ENCODE measurements around the gene PTTG1IP. TPM values are rescaled to one million over a fixed set of nuclear protein-coding genes. Genes with fewer than 3 reads are reported as not detected.

PTTG1IP gene
- total and polyA plus RNA-seq, 4 experiments from 2014 or later = 84.8 to 110 (median 95.5) TPM

DNA sequence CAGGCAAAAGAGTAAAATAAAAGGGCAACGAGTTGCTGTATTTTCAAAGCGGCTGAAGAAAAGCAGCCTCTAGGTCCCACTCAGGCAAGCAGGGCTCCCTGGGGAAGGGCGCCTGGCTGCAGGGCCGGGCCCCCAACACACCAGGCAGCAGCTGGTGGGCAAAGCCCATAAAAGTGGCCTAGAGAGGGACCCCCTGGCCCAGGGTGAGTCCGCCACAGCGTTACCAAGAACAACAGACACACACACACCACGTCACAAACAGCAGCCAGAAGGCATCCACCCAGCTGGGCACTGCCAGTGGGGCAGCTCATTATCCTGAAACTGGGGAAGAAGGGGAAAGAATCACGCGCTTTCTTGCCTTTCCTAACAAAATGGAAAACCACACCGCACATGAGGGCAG is 60.3 kb downstream of the PTTG1IP start:
- H3K4me3 ChIP-seq (ENCODE audit: low read length in 2 of 2) = no peak overlapping the region
- Mint-ChIP-seq H3K4me3 (no peak overlapping the region), H3K9me3 (no peaks in the 10 kb centered on the region), H3K27ac (peak overlapping the region in 1 of 7 donors; percentile 81), H3K27me3 (no peaks in the 10 kb centered on the region), H3K4me1 (peaks cover 7 to 45% (median 22%) of the 10 kb centered on the region in 4 donors), H3K36me3 (peaks cover 24 to 27% of the 10 kb centered on the region in 2 donors)
- peaks cover 11% of the 10 kb centered on the region for H3K36me3 ChIP-seq (ENCODE audit: insufficient read depth, low read length)
- no peaks in the 10 kb centered on the region for H3K27me3 ChIP-seq (ENCODE audit: insufficient read depth, low read length)
- CTCF ChIA-PET (ENCODE audit: partially characterized antibody) = interaction anchor here (4.6 kb wide), 1 partner anchor 13 kb away, joined by 25 read pairs; the partner anchor contains the start of gene UBE2G2
- H3K9me3 ChIP-seq (ENCODE audit: control insufficient read depth in 1 of 2, low read length in 2 of 2) = no peaks in the 10 kb centered on the region
- peaks cover 10% of the 10 kb centered on the region for H3K4me1 ChIP-seq (ENCODE audit: insufficient read depth, low read length)
- no peak overlapping the region for H3K27ac ChIP-seq (ENCODE audit: low read depth, low read length)
- intact Hi-C loops (cut with micrococcal nuclease) = loop anchor here (10.0 kb wide), 2 partner anchors 478 to 832 kb away; partner anchors contain the start of genes CFAP410 and PCBP3
- DNase-seq = no peak
- POLR2A ChIA-PET (ENCODE audit: partially characterized antibody) = interaction anchor here (1.2 to 1.6 kb wide), 2 partner anchors 12 to 60 kb away, joined by 4 to 7 read pairs; partner anchors contain the start of genes PTTG1IP and UBE2G2

DNA sequence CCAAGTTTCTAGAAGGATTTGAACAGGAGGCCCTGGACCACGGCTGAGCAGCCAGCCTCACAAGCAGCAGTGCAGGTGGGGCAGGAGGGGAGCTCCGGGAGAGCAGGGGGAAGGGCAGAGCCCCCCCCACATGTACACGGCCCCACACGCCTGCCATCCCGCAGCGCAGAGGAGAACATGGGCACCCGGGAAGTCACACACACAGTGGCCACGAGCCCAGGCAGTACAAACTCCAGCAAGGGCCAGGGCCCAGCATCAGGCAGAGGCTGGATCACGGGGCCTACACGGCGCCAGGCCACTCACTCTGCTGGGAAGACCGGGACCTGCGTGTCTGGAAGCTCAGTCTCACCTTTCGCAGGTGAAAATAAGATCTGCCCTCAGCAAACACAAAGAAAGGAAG is 60.9 kb downstream of the PTTG1IP start:
- Mint-ChIP-seq H3K27me3 (no peaks in the 10 kb centered on the region), H3K27ac (peak overlapping the region in 2 of 7 donors; percentile 37 to 81), H3K4me1 (peaks cover 7 to 45% (median 22%) of the 10 kb centered on the region in 4 donors), H3K9me3 (no peaks in the 10 kb centered on the region), H3K4me3 (no peak overlapping the region), H3K36me3 (peaks cover 24 to 28% of the 10 kb centered on the region in 2 donors)
- Histone ChIP-seq H3K4me1 (ENCODE audit: insufficient read depth, low read length) (peaks cover 10% of the 10 kb centered on the region), H3K9me3 (ENCODE audit: control insufficient read depth in 1 of 2, low read length in 2 of 2) (no peaks in the 10 kb centered on the region), H3K27me3 (ENCODE audit: insufficient read depth, low read length) (no peaks in the 10 kb centered on the region), H3K27ac (ENCODE audit: low read depth, low read length) (no peak overlapping the region), H3K36me3 (ENCODE audit: insufficient read depth, low read length) (peaks cover 11% of the 10 kb centered on the region), H3K4me3 (ENCODE audit: low read length in 2 of 2) (no peak overlapping the region)
- intact Hi-C loops (cut with micrococcal nuclease) = loop anchor here (10.0 kb wide), 2 partner anchors 478 to 832 kb away; partner anchors contain the start of genes CFAP410 and PCBP3
- DNase-seq = no peak
- CTCF ChIA-PET (ENCODE audit: partially characterized antibody) = interaction anchor here (4.6 kb wide), 1 partner anchor 12 kb away, joined by 25 read pairs; the partner anchor contains the start of gene UBE2G2
- POLR2A ChIA-PET (ENCODE audit: partially characterized antibody) = interaction anchor here (0.6 to 1.6 kb wide), 4 partner anchors 11 to 100 kb away, joined by 3 to 7 read pairs (median 4); partner anchors contain the start of genes PTTG1IP and UBE2G2

DNA sequence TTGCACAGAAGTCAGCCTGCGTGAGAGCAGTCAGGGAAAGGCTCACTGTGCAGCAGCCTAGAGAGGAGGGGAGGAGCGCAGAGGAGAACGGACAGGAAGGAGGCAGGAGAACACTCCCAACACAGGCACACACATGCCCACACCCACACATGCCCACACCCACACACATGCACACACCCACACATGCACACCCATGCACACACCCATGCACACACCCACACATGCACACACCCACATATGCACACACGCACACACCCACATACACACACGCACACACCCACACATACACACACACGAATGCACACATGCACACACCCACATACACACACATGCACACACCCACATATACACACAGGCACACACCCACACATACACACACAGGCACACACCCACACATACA is 62.7 kb downstream of the PTTG1IP start:
- intact Hi-C loops (cut with micrococcal nuclease) = loop anchor here (10.0 kb wide), 2 partner anchors 476 to 834 kb away; partner anchors contain the start of genes CFAP410 and PCBP3
- Mint-ChIP-seq H3K4me3 (no peak overlapping the region), H3K9me3 (no peaks in the 10 kb centered on the region), H3K36me3 (peaks cover 39 to 41% of the 10 kb centered on the region in 2 donors), H3K4me1 (peaks cover 8 to 38% (median 13%) of the 10 kb centered on the region in 4 donors), H3K27me3 (no peaks in the 10 kb centered on the region), H3K27ac (peak overlapping the region in 3 of 7 donors; percentile 50 to 56 (median 54))
- H3K27ac ChIP-seq (ENCODE audit: low read depth, low read length) = no peak overlapping the region
- H3K36me3 ChIP-seq (ENCODE audit: insufficient read depth, low read length) = peaks cover 24% of the 10 kb centered on the region
- no peak for DNase-seq
- H3K27me3 ChIP-seq (ENCODE audit: insufficient read depth, low read length) = no peaks in the 10 kb centered on the region
- no peaks in the 10 kb centered on the region for H3K4me1 ChIP-seq (ENCODE audit: insufficient read depth, low read length)
- H3K4me3 ChIP-seq (ENCODE audit: low read length in 2 of 2) = no peak overlapping the region
- POLR2A ChIA-PET (ENCODE audit: partially characterized antibody) = no interaction called here
- CTCF ChIA-PET (ENCODE audit: partially characterized antibody) = no interaction called here
- no peaks in the 10 kb centered on the region for H3K9me3 ChIP-seq (ENCODE audit: control insufficient read depth in 1 of 2, low read length in 2 of 2)

DNA sequence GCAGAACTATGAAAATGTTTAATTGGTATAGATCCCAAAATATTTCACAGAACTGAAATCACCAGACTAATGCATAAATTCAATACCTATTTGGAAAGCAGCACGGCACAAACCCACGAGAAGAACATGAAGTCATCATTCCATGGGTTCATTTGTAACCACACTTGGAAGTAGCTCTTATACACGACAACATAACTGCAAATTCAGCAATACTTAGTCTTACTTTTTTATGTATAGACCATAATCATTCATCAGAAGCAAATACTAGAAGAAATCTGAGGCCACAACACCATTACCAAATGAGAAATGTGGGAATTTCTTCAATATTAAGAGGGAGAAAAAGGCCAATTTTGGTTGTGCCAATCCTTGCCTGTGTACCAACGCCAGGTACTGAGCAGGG is 67.6 kb downstream of the PTTG1IP start:
- Histone ChIP-seq H3K4me1 (ENCODE audit: insufficient read depth, low read length) (peaks cover 12% of the 10 kb centered on the region), H3K27me3 (ENCODE audit: insufficient read depth, low read length) (no peaks in the 10 kb centered on the region), H3K27ac (ENCODE audit: low read depth, low read length) (no peak overlapping the region), H3K36me3 (ENCODE audit: insufficient read depth, low read length) (peaks cover 24% of the 10 kb centered on the region), H3K4me3 (ENCODE audit: low read length in 2 of 2) (no peak overlapping the region), H3K9me3 (ENCODE audit: control insufficient read depth in 1 of 2, low read length in 2 of 2) (no peaks in the 10 kb centered on the region)
- H3K4me3 Mint-ChIP-seq = no peak overlapping the region
- intact Hi-C loops (cut with micrococcal nuclease) = loop anchor here (10.0 kb wide), 1 partner anchor 269 kb away; the partner anchor contains the start of gene ADARB1
- CTCF ChIA-PET (ENCODE audit: partially characterized antibody) = interaction anchor here (1.1 to 1.7 kb wide), 2 partner anchors 12 to 13 kb away, joined by 3 to 8 read pairs; partner anchors contain the start of gene SUMO3
- peak overlapping the region in 1 of 7 donors; percentile 41 for H3K27ac Mint-ChIP-seq
- H3K27me3 Mint-ChIP-seq = no peaks in the 10 kb centered on the region
- H3K9me3 Mint-ChIP-seq = no peaks in the 10 kb centered on the region
- POLR2A ChIA-PET (ENCODE audit: partially characterized antibody) = interaction anchor here (2.0 kb wide), 1 partner anchor 9 kb away, joined by 6 read pairs; no protein-coding TSS in a partner anchor
- DNase-seq = no peak
- H3K36me3 Mint-ChIP-seq = peaks cover 32 to 44% of the 10 kb centered on the region in 2 donors
- H3K4me1 Mint-ChIP-seq = peaks cover 12 to 23% (median 15%) of the 10 kb centered on the region in 4 donors

DNA sequence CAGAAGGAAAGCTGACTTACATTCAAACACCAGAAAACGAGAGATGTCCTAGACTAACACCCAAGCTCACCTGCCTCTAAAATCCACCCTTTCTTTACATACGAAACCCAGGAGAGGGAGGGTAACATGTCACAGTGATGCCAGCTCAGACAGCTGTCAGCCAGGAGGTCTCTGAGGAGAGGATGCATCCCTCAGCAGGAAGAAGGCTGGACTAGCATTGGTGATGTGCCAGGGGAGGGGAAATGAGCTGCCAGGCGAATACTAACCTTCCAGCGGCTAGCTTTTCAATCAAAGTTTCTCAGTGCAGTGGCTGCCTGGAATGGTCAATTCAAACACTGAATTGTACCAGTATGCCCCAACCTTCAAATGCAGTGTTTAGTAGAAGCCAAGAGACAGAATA is 68.3 kb downstream of the PTTG1IP start:
- peaks cover 16 to 25% (median 20%) of the 10 kb centered on the region in 4 donors for H3K4me1 Mint-ChIP-seq
- DNase-seq = no peak
- ChIA-PET POLR2A (ENCODE audit: partially characterized antibody) (interaction anchor here (0.5 to 2.0 kb wide), 2 partner anchors 10 to 270 kb away, joined by 3 to 6 read pairs; no protein-coding TSS in a partner anchor), CTCF (ENCODE audit: partially characterized antibody) (interaction anchor here (1.1 to 1.7 kb wide), 3 partner anchors 10 to 12 kb away, joined by 3 to 8 read pairs (median 3); partner anchors contain the start of gene SUMO3)
- H3K27me3 ChIP-seq (ENCODE audit: insufficient read depth, low read length) = no peaks in the 10 kb centered on the region
- intact Hi-C loops (cut with micrococcal nuclease) = loop anchor here (10.0 kb wide), 1 partner anchor 270 kb away; the partner anchor contains the start of gene ADARB1
- H3K9me3 ChIP-seq (ENCODE audit: control insufficient read depth in 1 of 2, low read length in 2 of 2) = no peaks in the 10 kb centered on the region
- peaks cover 31 to 44% of the 10 kb centered on the region in 2 donors for H3K36me3 Mint-ChIP-seq
- H3K4me3 ChIP-seq (ENCODE audit: low read length in 2 of 2) = no peak overlapping the region
- H3K4me3 Mint-ChIP-seq = no peak overlapping the region
- H3K4me1 ChIP-seq (ENCODE audit: insufficient read depth, low read length) = peaks cover 18% of the 10 kb centered on the region
- H3K36me3 ChIP-seq (ENCODE audit: insufficient read depth, low read length) = peaks cover 19% of the 10 kb centered on the region
- peak overlapping the region in 2 of 7 donors; percentile 23 to 31 for H3K27ac Mint-ChIP-seq
- H3K9me3 Mint-ChIP-seq = peaks cover 0 to 2% (median 0%) of the 10 kb centered on the region in 8 donors
- no peaks in the 10 kb centered on the region for H3K27me3 Mint-ChIP-seq
- no peak overlapping the region for H3K27ac ChIP-seq (ENCODE audit: low read depth, low read length)

DNA sequence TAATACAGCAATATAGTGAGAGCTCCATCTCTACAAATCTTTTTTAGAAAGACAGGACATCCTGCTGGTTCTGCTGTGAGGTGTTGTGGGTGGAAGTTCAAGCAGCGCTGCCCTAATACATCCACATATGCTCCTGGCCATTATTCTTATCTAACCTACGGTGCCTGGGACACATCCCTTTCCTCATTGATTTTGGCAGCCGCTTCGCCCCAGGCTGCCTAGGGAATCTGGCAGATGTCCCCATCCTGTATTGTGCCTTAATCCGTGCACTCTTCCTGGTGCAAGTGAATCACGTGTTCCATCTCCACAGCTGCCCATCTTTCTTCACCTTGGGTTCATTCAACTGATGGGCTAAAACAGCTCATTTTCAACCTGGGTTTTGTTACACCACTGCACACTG is 68.7 kb downstream of the PTTG1IP start:
- intact Hi-C loops (cut with micrococcal nuclease) = loop anchor here (10.0 kb wide), 1 partner anchor 270 kb away; the partner anchor contains the start of gene ADARB1
- Histone ChIP-seq H3K4me1 (ENCODE audit: insufficient read depth, low read length) (peaks cover 23% of the 10 kb centered on the region), H3K27ac (ENCODE audit: low read depth, low read length) (no peak overlapping the region), H3K36me3 (ENCODE audit: insufficient read depth, low read length) (peaks cover 15% of the 10 kb centered on the region), H3K4me3 (ENCODE audit: low read length in 2 of 2) (no peak overlapping the region), H3K9me3 (ENCODE audit: control insufficient read depth in 1 of 2, low read length in 2 of 2) (no peaks in the 10 kb centered on the region), H3K27me3 (ENCODE audit: insufficient read depth, low read length) (no peaks in the 10 kb centered on the region)
- Mint-ChIP-seq H3K4me3 (no peak overlapping the region), H3K27me3 (no peaks in the 10 kb centered on the region), H3K27ac (peak overlapping the region in 2 of 7 donors; percentile 23 to 31), H3K36me3 (peaks cover 28 to 43% of the 10 kb centered on the region in 2 donors), H3K4me1 (peaks cover 20 to 30% (median 24%) of the 10 kb centered on the region in 4 donors), H3K9me3 (peaks cover 0 to 2% (median 0%) of the 10 kb centered on the region in 8 donors)
- ChIA-PET POLR2A (ENCODE audit: partially characterized antibody) (interaction anchor here (0.5 to 2.0 kb wide), 3 partner anchors 10 to 269 kb away, joined by 3 to 6 read pairs (median 3); no protein-coding TSS in a partner anchor), CTCF (ENCODE audit: partially characterized antibody) (interaction anchor here (1.3 to 1.7 kb wide), 2 partner anchors 10 to 11 kb away, joined by 3 to 8 read pairs; no protein-coding TSS in a partner anchor)
- no peak for DNase-seq

DNA sequence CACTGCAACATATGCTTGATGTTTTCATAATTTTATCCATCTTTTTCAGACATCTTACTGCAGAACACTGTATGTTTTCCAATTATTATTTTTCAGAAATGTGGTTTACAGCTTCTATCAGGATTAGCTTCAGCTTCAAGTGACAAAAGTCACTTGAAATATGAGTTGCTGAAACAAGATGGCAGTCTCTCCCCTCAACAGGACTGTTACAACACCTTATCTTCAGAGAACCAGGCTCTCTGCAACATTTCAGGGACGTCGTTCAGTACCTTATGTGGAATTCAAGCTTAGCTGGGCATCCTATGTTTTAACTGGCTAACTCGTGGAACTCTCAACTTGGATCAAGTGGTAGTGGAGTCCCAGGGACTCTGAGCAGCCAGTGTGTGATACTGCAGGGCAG is 69.8 kb downstream of the PTTG1IP start:
- intact Hi-C loops (cut with micrococcal nuclease) = loop anchor here (10.0 kb wide), 1 partner anchor 271 kb away; the partner anchor contains the start of gene ADARB1
- H3K4me1 Mint-ChIP-seq = peaks cover 25 to 38% (median 32%) of the 10 kb centered on the region in 4 donors
- H3K27me3 ChIP-seq (ENCODE audit: insufficient read depth, low read length) = no peaks in the 10 kb centered on the region
- POLR2A ChIA-PET (ENCODE audit: partially characterized antibody) = interaction anchor here (5.6 kb wide), 1 partner anchor 128 kb away, joined by 53 read pairs; no protein-coding TSS in a partner anchor
- peak overlapping the region in 1 of 7 donors; percentile 12 for H3K27ac Mint-ChIP-seq
- H3K36me3 Mint-ChIP-seq = peaks cover 19 to 45% of the 10 kb centered on the region in 2 donors
- peaks cover 18% of the 10 kb centered on the region for H3K36me3 ChIP-seq (ENCODE audit: insufficient read depth, low read length)
- CTCF ChIA-PET (ENCODE audit: partially characterized antibody) = no interaction called here
- H3K27me3 Mint-ChIP-seq = no peaks in the 10 kb centered on the region
- no peaks in the 10 kb centered on the region for H3K9me3 ChIP-seq (ENCODE audit: control insufficient read depth in 1 of 2, low read length in 2 of 2)
- H3K27ac ChIP-seq (ENCODE audit: low read depth, low read length) = no peak overlapping the region
- no peak for DNase-seq
- peak overlapping the region in 6 of 8 donors; percentile 59 to 90 (median 86) for H3K4me3 Mint-ChIP-seq
- H3K9me3 Mint-ChIP-seq = peaks cover 0 to 2% (median 0%) of the 10 kb centered on the region in 8 donors
- H3K4me1 ChIP-seq (ENCODE audit: insufficient read depth, low read length) = peaks cover 30% of the 10 kb centered on the region
- H3K4me3 ChIP-seq (ENCODE audit: low read length in 2 of 2) = no peak overlapping the region
